PFSK-1 (cell line): Measurements from ENCODE around the gene CEP89. TPM values are rescaled to one million over a fixed set of nuclear protein-coding genes. Genes with fewer than 3 reads are reported as not detected.

ENCODE experiments used
- FOXP2 ChIP-seq: optimal IDR thresholded peaks from 2 replicates; pipeline ENCODE3; 2011; ENCODE audit warnings: borderline replicate concordance, control low read depth, inconsistent platforms; ENCODE audit not compliant: insufficient read depth; ENCODE audit errors: extremely low read length, extremely low read depth
- POLR2AphosphoS5 ChIP-seq: IDR thresholded peaks from 2 replicates; pipeline ENCODE4 v1.6.1; 2012; ENCODE audit warnings: low read depth, mild to moderate bottlenecking, control low read depth, low read length, moderate library complexity
- REST ChIP-seq, 2 experiments: IDR thresholded peaks; 2 replicates each; pipeline versions ENCODE4 v1.6.1 to v1.8.0; 2011 to 2012; ENCODE audit warnings: low read depth in 2 of 2, low read length in 2 of 2, control low read depth in 1 of 2, inconsistent platforms in 1 of 2, mild to moderate bottlenecking in 1 of 2, moderate library complexity in 1 of 2; ENCODE audit not compliant: insufficient read depth in 1 of 2
- SIN3A ChIP-seq: IDR thresholded peaks from 2 replicates; pipeline ENCODE4 v1.6.1; 2012; ENCODE audit warnings: mild to moderate bottlenecking, low read length, moderate library complexity, borderline replicate concordance; ENCODE audit not compliant: insufficient read depth
- TAF1 ChIP-seq: IDR thresholded peaks from 2 replicates; pipeline ENCODE4 v1.6.1; 2012; ENCODE audit warnings: low read length, control low read depth, borderline replicate concordance; ENCODE audit not compliant: insufficient read depth
- polyA plus RNA-seq: library from polyadenylated mRNA; unstranded; fragments of >200 nt; gene quantifications from one replicate; pipeline ENCODE4 v1.2.1, GENCODE V29; 2012; ENCODE audit warnings: low read depth, missing spikeins; ENCODE audit not compliant: insufficient read length

Gene CEP89
- polyA plus RNA-seq, result 16.6 TPM

- TF ChIP-seq FOXP2 (peak; percentile 31), TAF1 (peak; percentile 74; the same call in 1 of the 2 replicates), POLR2AphosphoS5 (peak; percentile 78), REST (IDR thresholded peaks at IDR 0.05; ENCODE audit: insufficient read depth in 1 of 2, low read depth in 2 of 2, low read length in 2 of 2) (peak in 1 of 2 experiments; percentile 35; a peak in 1 of 4 replicates), SIN3A (peak; percentile 99)
Measured at GRCh38 chr19:32971715-32972540, at the start of gene CEP89, which contains the start of gene FAAP24. CEP89 (minus strand) TSS chr19:32971958; CDS start chr19:32971874, 84 bp downstream. FAAP24 (plus strand) TSS chr19:32972242; CDS start chr19:32973197, 955 bp downstream.

GRCh38 chr19:33008738-33009137, 37.0 kb upstream of the CEP89 start:
- TF ChIP-seq REST (IDR thresholded peaks at IDR 0.05; ENCODE audit: insufficient read depth in 1 of 2, low read depth in 2 of 2, low read length in 2 of 2) (no peak), TAF1 (no peak), POLR2AphosphoS5 (no peak), FOXP2 (no peak)

- no peak for TF ChIP-seq REST (IDR thresholded peaks at IDR 0.05; ENCODE audit: insufficient read depth in 1 of 2, low read depth in 2 of 2, low read length in 2 of 2)
Measured at GRCh38 chr19:33005440-33005839, 33.7 kb upstream of the CEP89 start.

DNA sequence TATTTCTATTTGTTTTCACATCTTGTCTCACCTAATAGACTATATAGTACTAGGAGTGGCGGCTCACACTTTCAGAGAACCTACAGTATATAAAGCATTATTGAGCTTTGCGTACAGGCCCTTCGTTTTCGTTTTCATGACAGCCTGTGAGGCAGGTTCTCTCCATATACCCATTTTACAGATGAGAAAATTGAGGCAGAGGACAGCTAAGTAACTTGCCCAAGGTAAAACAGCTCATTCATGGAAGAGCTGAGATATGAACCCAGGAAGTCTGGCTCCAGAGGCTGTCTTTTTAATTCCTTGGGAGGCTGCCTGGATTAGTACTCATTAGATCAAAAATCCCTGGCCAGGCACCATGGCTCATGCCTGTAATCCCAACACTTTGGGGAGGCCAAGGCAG, 29.2 kb upstream of the CEP89 start:
- no peak for TF ChIP-seq SIN3A
- TF ChIP-seq TAF1, result no peak
- no peak for TF ChIP-seq FOXP2
- TF ChIP-seq REST (IDR thresholded peaks at IDR 0.05; ENCODE audit: insufficient read depth in 1 of 2, low read depth in 2 of 2, low read length in 2 of 2), result no peak
- no peak for TF ChIP-seq POLR2AphosphoS5
